ENCODE data around the gene CTTNBP2NL.

DNA sequence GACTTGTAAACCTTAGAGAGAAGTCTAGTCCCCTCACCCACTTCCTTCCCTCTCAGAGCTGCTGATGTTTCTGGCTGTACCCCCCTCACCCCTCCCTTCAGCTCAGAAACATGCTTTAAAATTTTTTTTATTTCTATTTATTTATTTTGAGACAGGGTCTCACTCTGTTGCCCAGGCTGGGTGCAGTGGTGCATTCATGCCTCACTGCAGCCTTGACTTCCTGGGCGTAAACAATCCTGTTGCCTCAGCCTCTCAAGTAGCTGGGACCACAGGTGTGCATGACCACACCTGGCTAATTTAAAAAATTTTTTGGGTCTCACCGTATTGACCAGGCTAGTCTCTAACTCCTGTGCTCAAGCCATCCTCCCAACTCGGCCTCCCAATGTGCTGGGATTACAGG lies 109.9 kb downstream of the CTTNBP2NL start:
- TF ChIP-seq EP300 (IDR thresholded peaks at IDR 0.05) (no peak), POLR2A (IDR thresholded peaks at IDR 0.05) (no peak)

All from suprapubic skin (tissue), 2 donors.